ENCODE data around the gene ZNF221.

ZNF221 gene

GRCh38 chr19:44005973-44006372, 54.9 kb downstream of the ZNF221 start:
- no peaks in the 10 kb centered on the region for H3K9me2 ChIP-seq (replicated peaks; ENCODE audit: control insufficient read depth, low read length)
- peaks cover 46% of the 10 kb centered on the region for H3K9me3 ChIP-seq (ENCODE audit: control insufficient read depth, insufficient read depth, low read length)

GRCh38 chr19:44007473-44007872, 56.4 kb downstream of the ZNF221 start:
- H3K27me3 ChIP-seq (ENCODE audit: control insufficient read depth, low read length), result no peaks in the 10 kb centered on the region
- H3K4me1 ChIP-seq (ENCODE audit: control insufficient read depth, low read length), result peaks cover 8% of the 10 kb centered on the region
- H3K36me3 ChIP-seq (ENCODE audit: control insufficient read depth, low read length), result peaks cover 24% of the 10 kb centered on the region
- TF ChIP-seq EZH2phosphoT487 (IDR thresholded peaks at IDR 0.05; ENCODE audit: borderline replicate concordance, low read length), result no peak
- TF ChIP-seq CTCF (IDR thresholded peaks at IDR 0.05; ENCODE audit: low read depth, low read length, poor library complexity, severe bottlenecking), result no peak
- H3K9me3 ChIP-seq (ENCODE audit: control insufficient read depth, insufficient read depth, low read length), result peaks cover 48% of the 10 kb centered on the region
- H3K79me2 ChIP-seq (ENCODE audit: control insufficient read depth, low read length), result no peaks in the 10 kb centered on the region
- no peaks in the 10 kb centered on the region for H4K20me1 ChIP-seq (ENCODE audit: control insufficient read depth, insufficient read depth, low read depth, low read length)
- no peaks in the 10 kb centered on the region for H3F3A ChIP-seq (ENCODE audit: control insufficient read depth, insufficient read depth)
- H3K9me2 ChIP-seq (replicated peaks; ENCODE audit: control insufficient read depth, low read length), result no peaks in the 10 kb centered on the region
- no peak overlapping the region for H3K4me2 ChIP-seq (ENCODE audit: low read length)
- H3K4me3 ChIP-seq (ENCODE audit: low read length), result no peak overlapping the region
- H3K27ac ChIP-seq (ENCODE audit: low read depth, low read length), result no peak overlapping the region

More at GRCh38 chr19:44005973-44006372, 54.9 kb downstream of the ZNF221 start:
- Histone ChIP-seq H3K36me3 (ENCODE audit: control insufficient read depth, low read length) (peaks cover 24% of the 10 kb centered on the region), H3K27me3 (ENCODE audit: control insufficient read depth, low read length) (no peaks in the 10 kb centered on the region), H3F3A (ENCODE audit: control insufficient read depth, insufficient read depth) (no peaks in the 10 kb centered on the region), H3K79me2 (ENCODE audit: control insufficient read depth, low read length) (no peaks in the 10 kb centered on the region), H3K27ac (ENCODE audit: low read depth, low read length) (no peak overlapping the region), H3K4me1 (ENCODE audit: control insufficient read depth, low read length) (peaks cover 15% of the 10 kb centered on the region), H3K4me2 (ENCODE audit: low read length) (no peak overlapping the region), H3K4me3 (ENCODE audit: low read length) (no peak overlapping the region), H4K20me1 (ENCODE audit: control insufficient read depth, insufficient read depth, low read depth, low read length) (no peaks in the 10 kb centered on the region)
- no peak for TF ChIP-seq CTCF (IDR thresholded peaks at IDR 0.05; ENCODE audit: low read depth, low read length, poor library complexity, severe bottlenecking)
- TF ChIP-seq EZH2phosphoT487 (IDR thresholded peaks at IDR 0.05; ENCODE audit: borderline replicate concordance, low read length), result no peak

- H3K4me3 ChIP-seq (ENCODE audit: low read length), result no peak overlapping the region
- H3K9me3 ChIP-seq (ENCODE audit: control insufficient read depth, insufficient read depth, low read length), result peaks cover 50% of the 10 kb centered on the region
- H3K4me1 ChIP-seq (ENCODE audit: control insufficient read depth, low read length), result no peaks in the 10 kb centered on the region
- no peak for TF ChIP-seq CTCF (IDR thresholded peaks at IDR 0.05; ENCODE audit: low read depth, low read length, poor library complexity, severe bottlenecking)
- no peak for TF ChIP-seq EZH2phosphoT487 (IDR thresholded peaks at IDR 0.05; ENCODE audit: borderline replicate concordance, low read length)
- H3K79me2 ChIP-seq (ENCODE audit: control insufficient read depth, low read length), result no peaks in the 10 kb centered on the region
- H4K20me1 ChIP-seq (ENCODE audit: control insufficient read depth, insufficient read depth, low read depth, low read length), result no peaks in the 10 kb centered on the region
- H3K36me3 ChIP-seq (ENCODE audit: control insufficient read depth, low read length), result peaks cover 24% of the 10 kb centered on the region
- H3K27me3 ChIP-seq (ENCODE audit: control insufficient read depth, low read length), result no peaks in the 10 kb centered on the region
- no peak overlapping the region for H3K27ac ChIP-seq (ENCODE audit: low read depth, low read length)
- H3K9me2 ChIP-seq (replicated peaks; ENCODE audit: control insufficient read depth, low read length), result no peaks in the 10 kb centered on the region
- H3F3A ChIP-seq (ENCODE audit: control insufficient read depth, insufficient read depth), result no peaks in the 10 kb centered on the region
- H3K4me2 ChIP-seq (ENCODE audit: low read length), result no peak overlapping the region
Measured at GRCh38 chr19:44010468-44010867, 59.4 kb downstream of the ZNF221 start.

Measured in DOHH2 (cell line).